ENCODE measurements around the gene KIF15.
"Not testable (repeated sequence)": the region's sequence is repeated elsewhere in the genome, so short reads cannot be mapped to it uniquely, and the experiment has no call there.

Gene KIF15, protein sequence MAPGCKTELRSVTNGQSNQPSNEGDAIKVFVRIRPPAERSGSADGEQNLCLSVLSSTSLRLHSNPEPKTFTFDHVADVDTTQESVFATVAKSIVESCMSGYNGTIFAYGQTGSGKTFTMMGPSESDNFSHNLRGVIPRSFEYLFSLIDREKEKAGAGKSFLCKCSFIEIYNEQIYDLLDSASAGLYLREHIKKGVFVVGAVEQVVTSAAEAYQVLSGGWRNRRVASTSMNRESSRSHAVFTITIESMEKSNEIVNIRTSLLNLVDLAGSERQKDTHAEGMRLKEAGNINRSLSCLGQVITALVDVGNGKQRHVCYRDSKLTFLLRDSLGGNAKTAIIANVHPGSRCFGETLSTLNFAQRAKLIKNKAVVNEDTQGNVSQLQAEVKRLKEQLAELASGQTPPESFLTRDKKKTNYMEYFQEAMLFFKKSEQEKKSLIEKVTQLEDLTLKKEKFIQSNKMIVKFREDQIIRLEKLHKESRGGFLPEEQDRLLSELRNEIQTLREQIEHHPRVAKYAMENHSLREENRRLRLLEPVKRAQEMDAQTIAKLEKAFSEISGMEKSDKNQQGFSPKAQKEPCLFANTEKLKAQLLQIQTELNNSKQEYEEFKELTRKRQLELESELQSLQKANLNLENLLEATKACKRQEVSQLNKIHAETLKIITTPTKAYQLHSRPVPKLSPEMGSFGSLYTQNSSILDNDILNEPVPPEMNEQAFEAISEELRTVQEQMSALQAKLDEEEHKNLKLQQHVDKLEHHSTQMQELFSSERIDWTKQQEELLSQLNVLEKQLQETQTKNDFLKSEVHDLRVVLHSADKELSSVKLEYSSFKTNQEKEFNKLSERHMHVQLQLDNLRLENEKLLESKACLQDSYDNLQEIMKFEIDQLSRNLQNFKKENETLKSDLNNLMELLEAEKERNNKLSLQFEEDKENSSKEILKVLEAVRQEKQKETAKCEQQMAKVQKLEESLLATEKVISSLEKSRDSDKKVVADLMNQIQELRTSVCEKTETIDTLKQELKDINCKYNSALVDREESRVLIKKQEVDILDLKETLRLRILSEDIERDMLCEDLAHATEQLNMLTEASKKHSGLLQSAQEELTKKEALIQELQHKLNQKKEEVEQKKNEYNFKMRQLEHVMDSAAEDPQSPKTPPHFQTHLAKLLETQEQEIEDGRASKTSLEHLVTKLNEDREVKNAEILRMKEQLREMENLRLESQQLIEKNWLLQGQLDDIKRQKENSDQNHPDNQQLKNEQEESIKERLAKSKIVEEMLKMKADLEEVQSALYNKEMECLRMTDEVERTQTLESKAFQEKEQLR (N-terminal part only)
- total RNA-seq = 2.6 to 34.7 (median 15.2) reads per million in 17 experiments

DNA sequence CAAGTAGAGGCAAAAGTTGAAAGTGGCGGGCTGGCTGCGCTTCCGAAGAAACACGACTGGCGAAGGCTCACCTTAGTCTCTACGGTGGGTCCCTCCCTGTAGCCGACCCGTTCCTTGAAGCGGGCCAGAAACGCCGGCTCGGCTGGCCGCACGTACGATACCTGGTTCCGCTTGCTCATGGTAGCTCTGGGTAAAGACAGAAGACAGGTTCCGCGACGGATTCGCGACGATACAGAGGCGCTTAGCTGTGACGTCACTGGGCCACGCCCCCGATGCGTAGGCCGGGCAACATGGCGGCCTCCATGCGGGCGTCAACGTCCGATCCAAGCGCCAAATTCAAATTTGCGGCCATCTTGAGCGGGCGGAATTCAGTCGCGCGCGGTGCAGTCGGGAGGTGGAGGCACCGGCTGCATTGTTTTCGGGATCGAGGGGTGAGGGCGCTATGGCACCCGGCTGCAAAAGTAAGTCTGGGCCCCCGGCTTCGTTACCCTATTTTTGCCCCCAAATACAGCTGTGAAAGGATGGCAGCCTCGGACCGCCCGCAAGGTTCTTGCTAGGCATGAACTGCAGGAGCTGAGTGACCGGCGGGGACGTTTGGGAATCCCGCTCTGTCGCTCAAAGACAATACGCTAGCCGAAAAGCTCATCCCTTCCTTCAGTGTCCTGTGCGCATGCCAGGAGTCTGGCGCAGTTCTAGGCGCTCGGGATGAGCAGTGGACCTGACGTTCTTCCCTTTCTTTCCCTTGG lies at the start of gene KIF15, which contains the start of gene KIAA1143:
KIF15 (plus strand) TSS at position 371 of the 746 bp plus-strand sequence; CDS start at position 443, 72 bp downstream.
KIAA1143 (minus strand) TSS at position 196 of the 746 bp plus-strand sequence; CDS start at position 179, 17 bp downstream.
- DNase-seq = peak; percentile 99

DNA sequence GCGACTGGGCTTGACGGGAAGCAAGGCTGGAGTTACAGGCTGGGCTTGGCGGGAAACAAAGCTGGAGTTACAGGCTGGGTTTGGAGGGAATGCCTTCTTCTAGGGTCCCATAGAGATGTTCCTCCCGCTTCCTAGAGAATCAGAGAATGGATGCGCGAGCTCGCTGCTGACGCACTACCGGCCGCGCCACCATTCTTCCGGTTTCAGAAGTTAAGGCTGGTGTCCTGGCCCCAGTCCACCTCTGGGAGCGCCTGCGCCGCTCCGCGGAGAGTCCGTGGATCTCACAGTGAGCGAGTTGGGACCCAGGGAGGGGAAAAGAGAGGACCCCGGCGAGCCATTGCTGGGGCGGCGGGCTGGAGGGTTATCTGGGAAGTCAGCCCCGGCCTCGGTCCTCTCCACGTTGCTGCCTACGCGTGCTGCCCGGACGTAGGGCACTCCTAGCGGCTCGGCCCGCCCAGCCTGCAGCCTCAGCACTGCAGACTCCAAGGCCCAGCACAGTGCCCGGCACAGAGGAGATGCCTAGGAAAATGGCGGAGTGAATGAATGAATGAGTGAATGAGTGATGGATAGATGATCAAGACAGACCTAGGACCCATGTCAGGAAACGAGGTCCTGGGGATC lies 49.0 kb upstream of the KIF15 start, which contains the start of gene ZNF502:
ZNF502 (plus strand) TSS at position 206 of the 621 bp plus-strand sequence. CDS start 7,602 bp downstream, outside the sequence.
- peak; percentile 69 to 91 (median 83) for DNase-seq

DNA sequence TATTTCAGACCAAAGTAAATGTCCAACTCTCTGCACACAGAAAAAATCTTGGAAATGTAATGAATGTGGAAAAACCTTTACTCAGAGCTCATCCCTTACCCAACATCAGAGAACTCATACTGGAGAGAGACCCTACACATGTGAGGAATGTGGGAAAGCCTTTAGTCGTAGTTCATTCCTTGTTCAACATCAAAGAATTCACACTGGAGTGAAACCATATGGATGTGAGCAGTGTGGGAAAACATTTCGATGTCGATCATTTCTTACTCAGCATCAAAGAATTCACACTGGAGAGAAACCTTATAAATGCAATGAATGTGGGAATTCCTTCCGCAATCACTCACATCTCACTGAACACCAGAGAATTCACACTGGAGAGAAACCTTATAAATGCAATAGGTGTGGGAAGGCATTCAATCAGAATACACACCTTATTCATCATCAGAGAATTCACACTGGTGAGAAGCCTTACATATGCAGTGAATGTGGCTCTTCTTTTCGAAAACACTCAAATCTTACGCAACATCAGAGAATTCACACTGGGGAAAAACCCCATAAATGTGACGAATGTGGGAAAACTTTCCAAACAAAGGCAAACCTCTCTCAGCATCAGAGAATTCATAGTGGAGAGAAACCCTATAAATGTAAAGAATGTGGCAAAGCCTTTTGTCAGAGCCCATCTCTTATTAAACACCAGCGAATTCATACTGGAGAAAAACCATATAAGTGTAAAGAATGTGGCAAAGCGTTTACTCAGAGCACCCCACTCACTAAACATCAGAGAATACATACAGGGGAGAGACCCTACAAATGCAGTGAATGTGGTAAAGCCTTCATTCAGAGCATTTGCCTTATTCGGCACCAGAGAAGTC lies 40.1 kb upstream of the KIF15 start:
- DNase-seq = peak in 1 of 4 experiments; percentile 15

DNA sequence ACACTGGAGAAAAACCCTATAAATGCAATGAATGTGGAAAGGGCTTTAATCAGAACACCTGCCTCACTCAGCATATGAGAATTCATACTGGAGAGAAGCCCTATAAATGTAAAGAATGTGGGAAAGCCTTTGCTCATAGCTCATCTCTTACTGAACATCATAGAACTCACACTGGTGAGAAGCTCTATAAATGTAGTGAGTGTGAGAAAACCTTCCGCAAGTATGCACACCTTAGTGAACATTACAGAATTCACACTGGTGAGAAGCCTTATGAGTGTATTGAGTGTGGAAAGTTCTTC lies 39.5 kb upstream of the KIF15 start:
- no peak for DNase-seq

DNA sequence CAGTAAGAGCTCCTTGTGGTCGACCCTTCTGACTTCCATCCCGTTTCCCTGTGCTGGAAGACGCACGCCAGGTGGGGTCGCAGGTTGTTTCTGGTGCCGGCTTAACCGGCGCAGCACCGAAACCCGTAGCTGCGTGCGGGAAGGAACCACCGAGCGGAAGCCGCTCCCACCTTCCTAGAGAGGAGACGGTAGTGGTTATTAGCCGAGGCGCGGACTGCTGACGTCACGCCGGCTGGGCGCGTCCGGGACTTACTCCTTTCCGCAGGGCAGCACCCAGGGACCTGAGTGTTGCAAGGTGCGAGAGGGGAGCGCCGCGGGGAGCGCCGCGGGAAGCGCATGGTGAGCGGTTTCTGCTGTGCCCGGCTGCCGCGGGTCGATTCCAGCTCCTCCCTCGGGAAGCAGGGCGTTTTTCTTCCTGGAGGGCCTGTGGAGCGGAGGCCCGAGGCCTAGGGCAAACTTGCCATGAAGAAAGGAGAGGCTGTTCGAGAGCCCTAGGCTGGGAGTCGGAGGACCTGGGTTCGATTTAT lies 32.1 kb upstream of the KIF15 start, which contains the start of gene ZNF501:
ZNF501 (plus strand) TSS at position 252 of the 527 bp plus-strand sequence. CDS start 4,787 bp downstream, outside the sequence.
- DNase-seq = peak; percentile 82 to 95 (median 88)

DNA sequence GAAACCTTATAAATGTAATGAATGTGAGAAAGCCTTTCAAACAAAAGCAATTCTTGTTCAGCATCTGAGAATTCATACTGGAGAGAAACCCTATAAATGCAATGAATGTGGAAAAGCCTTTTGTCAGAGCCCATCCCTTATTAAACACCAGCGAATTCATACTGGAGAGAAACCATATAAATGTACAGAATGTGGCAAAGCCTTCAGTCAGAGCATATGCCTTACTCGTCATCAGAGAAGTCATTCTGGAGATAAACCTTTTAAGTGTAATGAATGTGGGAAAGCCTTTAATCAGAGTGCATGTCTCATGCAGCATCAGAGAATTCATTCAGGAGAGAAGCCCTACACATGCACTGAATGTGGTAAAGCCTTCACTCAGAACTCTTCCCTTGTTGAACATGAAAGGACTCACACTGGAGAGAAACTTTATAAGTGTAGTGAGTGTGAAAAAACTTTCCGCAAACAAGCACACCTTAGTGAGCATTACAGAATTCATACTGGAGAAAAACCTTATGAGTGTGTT lies 26.9 kb upstream of the KIF15 start:
- no peak for DNase-seq

DNA sequence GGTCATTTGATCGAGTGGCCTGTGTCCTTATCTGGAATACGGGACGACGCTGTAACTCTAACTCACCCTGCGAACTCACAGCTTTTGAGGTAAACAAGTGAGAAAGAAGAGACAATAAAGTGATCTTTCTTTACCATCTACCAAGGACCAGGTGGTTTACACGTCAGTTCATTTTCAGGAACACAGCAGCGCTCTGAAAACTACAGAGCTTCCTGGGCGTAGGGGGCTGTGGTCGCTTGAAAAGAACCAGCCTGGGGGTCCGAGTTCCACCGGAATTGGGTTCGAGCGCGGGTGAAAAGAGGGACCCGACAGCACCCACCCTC lies 532 bp upstream of the KIF15 start:
- peak in 3 of 4 experiments; percentile 3 to 9 (median 4) for DNase-seq

DNA sequence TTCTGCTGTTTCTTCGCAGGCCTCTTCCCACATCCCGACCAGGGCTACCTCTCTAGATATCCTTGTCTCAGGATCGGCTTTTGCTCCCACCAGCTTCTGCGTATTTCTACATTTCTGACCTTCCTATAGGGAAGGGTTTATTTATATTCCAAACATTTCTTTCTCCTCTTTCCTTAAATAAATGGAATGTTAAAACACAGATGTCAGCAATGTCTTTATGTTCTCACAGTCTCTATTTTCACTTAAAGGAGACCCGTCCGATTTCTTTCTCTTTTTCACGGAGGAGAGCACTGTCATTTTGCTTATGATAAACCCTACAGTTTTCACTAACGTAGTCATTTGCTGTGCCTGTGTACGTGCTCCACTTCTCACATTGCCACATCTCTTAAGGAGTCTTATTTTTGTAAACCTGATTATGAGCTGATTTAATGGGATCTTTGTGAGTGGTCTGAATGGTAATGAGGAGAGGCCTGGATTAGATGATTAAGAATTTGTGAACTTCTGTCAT lies 630 bp downstream of the KIF15 start:
- peak in 1 of 4 experiments; percentile 6 for DNase-seq

DNA sequence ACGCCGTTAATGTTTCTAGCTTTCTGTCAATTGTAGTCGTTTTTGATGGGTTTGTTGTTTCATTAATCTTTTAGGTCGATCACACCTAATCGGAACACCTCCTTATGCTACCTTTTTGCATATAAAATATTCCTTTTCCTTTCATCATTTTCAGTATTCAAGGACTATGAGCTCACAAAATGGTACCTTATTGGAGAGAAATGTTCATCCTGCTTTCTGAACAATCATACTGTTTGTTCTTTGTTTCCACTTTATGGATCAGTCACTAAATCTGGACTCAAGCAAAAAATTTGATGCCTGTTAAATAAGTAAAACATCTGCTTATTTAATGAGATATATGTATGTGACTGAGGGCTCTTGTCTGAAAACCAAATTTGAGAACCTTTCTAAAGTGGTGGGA lies 1.1 kb downstream of the KIF15 start:
- DNase-seq = no peak

DNA sequence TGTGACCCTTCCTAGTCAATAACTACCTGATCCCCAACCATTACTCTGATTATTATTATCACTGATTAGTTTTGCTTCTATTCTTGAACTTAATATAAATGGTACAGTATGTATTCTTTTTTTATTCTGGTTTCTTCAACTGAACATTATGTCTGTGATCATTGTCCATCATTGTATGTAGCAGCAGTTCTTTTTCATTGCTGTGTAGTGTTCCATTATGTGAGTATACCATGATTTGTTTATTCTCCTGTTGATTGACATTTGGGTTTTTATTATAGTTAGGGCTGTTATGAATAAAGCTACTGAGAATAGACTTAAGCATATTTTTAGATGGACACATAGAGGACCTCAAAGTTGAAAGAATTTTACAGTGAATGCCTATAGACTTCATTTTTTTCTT lies 2.7 kb downstream of the KIF15 start:
- DNase-seq = no peak

DNA sequence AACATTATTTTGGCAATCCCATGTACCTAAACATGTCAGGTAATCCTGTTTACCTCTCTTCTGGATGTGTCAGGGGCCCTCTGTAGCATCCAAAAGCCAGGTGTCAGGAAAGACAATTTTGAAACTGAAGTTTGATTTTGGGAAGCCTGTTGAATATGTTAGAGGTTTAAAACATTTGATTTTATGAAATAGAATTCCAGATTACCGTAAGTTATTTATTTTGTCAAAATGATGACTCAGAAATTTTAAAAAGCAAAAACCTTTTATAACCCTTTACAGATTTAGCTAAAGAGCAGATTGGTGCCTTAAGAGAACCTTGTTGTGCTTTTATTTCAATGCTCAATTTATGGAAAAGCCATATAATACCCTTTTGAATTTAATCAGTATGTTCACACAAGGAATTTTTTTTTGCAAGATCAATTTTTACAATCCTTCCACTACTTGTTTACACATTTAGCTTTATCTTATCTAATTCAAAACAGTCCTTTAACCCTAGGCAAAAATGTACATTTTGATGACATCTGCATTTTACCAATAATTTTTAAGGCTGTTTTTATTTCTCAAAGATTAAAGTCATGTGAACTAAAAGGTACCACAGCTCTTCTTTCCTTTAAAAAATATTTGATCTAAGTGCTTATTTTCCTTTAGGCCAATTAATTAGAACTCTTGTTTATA lies 10.0 kb downstream of the KIF15 start:
- no peak for DNase-seq

DNA sequence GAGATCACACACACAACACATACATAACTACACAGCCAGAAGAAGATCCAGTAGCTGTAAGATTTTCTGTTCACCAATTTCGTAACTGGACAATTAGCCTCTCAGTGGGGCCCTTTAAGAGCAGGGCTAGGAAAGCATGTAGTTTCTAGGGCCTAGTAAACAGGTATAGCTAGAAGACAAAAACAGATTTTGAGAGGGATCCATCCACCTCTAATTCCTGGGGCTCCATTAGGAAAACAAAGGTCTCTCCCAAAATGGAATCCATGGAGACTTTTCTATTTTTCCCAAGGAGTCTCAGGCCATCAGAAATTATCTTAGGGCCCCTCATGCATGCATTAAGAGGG lies 10.5 kb downstream of the KIF15 start:
- no peak for DNase-seq

DNA sequence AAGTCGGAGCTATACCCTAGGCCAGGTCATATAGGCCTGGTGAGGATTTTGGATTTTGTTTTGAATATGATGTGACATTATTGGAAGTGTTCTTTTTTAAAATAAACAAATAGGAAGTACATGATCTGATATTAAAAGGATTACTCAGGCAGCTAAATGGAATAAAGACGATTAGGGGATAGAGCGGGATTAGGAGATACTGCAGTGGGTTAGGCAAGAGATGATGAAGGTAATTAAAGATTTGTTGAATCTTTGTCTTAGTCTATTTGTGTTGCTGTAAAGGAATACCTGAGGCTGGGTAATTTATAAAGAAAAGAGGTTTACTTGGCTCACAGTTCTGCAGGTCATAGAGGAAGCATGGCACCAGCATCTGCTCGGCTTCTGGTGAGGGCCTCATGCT lies 21.3 kb downstream of the KIF15 start:
- DNase-seq = no peak

DNA sequence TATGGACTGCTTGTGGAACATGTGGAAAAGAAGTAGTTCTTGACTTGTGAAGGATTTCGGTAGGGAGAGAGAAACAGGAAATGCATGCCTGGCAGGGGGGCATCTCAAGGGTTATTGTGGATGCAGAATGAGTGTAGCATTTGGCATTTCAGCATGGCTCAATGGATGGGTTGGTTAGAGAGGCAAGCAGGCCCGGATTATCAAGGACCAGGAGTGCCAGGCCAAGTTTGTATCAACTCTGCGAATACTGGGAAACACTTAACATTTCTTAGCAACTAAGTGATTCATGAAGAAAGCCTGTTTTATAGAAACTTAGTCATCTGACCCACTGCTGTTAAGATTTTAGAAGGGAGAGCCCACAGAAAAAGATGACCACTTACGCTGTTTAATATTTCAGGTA lies 33.6 kb downstream of the KIF15 start:
- no peak for DNase-seq

DNA sequence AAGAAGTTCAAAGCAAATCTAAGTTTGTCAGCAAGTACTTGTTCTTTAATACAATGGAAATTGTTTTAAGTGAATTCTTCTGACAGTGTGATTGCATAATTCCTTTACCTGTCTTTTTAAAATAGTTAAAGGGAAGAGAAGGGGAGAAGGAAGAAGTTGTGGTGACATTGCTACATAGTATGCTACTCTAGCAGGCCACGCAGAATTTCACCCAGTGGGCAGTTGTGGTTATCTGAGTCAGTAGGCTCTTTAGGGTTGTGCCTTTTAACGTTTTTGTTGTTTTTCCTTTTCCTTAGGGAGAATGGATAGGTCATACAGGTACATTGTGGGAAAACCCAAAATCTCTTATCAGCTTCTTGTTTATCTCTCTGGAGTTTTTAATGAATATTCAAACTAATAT lies 40.4 kb downstream of the KIF15 start:
- peak; percentile 24 to 62 (median 48) for DNase-seq

DNA sequence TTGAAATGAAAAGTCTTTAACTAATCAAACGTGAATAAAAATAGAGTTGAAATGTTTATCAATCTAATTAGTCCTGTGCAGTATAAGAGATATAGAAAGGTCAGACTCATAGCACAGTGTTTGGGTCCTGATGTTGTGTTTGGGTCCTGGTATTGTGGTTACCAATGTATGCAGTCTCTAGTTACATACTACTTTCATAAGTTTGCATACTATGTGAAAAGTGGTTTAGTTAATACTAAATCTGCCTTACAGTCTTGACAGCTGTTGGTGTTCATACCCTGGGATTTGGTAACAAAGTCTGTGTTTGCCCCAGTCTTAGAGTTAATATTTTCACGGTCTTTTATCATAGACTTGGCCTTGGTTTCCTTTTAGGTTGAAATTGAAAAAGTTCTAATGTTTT lies 41.7 kb downstream of the KIF15 start:
- no peak for DNase-seq

DNA sequence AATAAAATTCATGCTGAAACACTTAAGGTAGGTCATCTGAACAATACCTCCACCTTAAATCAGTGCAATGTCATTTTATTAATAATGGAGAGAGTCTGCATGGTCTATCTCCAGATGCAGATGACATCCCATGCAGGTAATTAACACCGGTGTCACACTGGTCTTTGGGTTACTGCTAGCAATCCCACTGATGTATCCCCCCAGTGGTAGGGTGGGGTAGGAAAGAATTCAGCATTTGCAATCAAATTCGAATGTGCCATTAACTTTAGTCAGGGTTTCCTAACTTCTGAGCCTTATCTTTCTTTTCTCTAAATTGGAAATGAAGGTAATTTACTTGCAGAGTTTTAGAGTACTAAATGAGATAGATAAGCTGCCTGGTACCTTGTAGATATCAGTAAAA lies 44.4 kb downstream of the KIF15 start:
- no peak for DNase-seq

DNA sequence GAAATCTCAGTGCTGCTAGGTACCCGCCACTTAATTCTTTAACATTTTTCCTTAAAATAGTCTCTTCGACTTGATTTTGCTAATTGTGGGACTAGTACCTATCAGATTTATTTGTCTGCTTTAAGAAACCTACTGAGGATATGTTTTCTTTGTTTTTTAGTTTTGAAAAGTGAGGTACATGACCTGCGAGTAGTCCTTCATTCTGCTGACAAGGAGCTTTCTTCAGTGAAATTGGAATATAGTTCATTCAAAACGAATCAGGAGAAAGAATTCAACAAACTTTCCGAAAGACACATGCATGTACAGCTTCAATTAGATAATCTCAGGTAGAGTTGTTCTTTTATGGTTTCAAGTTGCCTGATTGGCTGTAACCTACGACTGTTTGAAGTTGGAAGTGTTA lies 53.2 kb downstream of the KIF15 start:
- no peak for DNase-seq

DNA sequence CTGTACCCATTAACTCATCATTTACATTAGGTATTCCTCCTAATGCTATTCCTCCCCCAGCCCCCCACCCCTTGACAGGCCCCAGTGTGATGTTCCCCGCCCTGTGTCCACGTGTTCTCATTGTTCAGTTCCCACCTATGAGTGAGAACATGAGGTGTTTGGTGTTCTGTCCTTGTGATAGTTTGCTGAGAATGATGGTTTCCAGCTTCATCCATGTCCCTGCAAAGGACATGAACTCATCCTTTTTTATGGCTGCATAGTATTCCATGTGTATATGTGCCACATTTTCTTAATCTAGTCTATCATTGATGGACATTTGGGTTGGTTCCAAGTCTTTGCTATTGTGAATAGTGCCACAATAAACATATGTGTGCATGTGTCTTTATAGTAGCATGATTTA lies 54.7 kb downstream of the KIF15 start:
- DNase-seq = not testable (repeated sequence)

All from suppressor macrophage (primary cell).